Urinary bladder (tissue), 4 donors: ENCODE data around the gene C6orf163. TPM values are rescaled to one million over a fixed set of nuclear protein-coding genes. Genes with fewer than 3 reads are reported as not detected.

Experiments
- DNase-seq: peaks from one replicate; pipeline ENCODE4 v3.0.0-alpha.2; 2015; ENCODE audit errors: extremely low spot score
- H3K27ac ChIP-seq: one replicate; pipeline ENCODE4 v1.5.1; 2013; ENCODE audit warnings: low read depth, mild to moderate bottlenecking, moderate library complexity
- H3K36me3 ChIP-seq: one replicate; pipeline ENCODE4 v1.6.1; 2013; ENCODE audit warnings: mild to moderate bottlenecking, moderate library complexity; ENCODE audit not compliant: insufficient read depth
- H3K4me1 ChIP-seq: one replicate; pipeline ENCODE4 v1.6.1; 2013; ENCODE audit warnings: mild to moderate bottlenecking, moderate library complexity; ENCODE audit not compliant: insufficient read depth
- H3K4me3 ChIP-seq: one replicate; pipeline ENCODE4 v1.5.1; 2013; ENCODE audit warnings: low read depth, low read length
- WGBS: extraction: QIAGEN DNeasy Blood & Tissue Kit; methylation state at CpG from one replicate; pipeline ENCODE4 v1.1.7; 2013; 5-methylcytosine and 5-hydroxymethylcytosine counted together
- polyA plus RNA-seq: library from polyadenylated mRNA; stranded (reverse); fragments of 200-250 nt; gene quantifications from one replicate; pipeline ENCODE4 v1.2.3, GENCODE V29; 2013
- total RNA-seq: library from RNA; depleted of rRNA; stranded (reverse); fragments of >200 nt; gene quantifications from one replicate; pipeline ENCODE4 v1.2.3, GENCODE V29; 2014
- donor health status: healthy with polysubstance abuse.
- donor health status: healthy.

The C6orf163 gene
- total and polyA plus RNA-seq, 2 donors, result 0.47 to 17.1 TPM

DNA sequence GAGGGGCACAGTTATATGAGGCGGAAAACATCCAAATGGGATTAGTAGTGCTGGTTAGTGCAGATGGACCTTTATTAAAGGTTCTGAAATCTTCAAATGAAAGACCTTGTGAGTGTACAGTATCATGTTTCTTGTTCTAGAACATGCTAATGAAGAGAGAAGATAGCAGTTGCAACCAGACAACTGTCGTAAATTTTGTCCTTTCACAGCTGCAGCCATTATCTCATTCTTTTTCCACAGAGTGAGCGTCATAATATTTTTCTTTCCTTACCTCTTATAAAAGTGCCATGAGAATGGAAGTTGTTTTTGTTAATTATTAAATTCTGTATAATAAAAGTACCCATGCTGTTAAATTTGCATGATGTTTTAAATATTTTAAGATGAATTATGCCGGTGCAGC lies 4.4 kb upstream of the C6orf163 start:
- no peak for DNase-seq
- WGBS, result 84% methylated on average over 4 of the region's 4 CpGs
- Histone ChIP-seq H3K4me1 (no peaks in the 10 kb centered on the region), H3K4me3 (no peak overlapping the region), H3K36me3 (no peaks in the 10 kb centered on the region), H3K27ac (no peak overlapping the region)

DNA sequence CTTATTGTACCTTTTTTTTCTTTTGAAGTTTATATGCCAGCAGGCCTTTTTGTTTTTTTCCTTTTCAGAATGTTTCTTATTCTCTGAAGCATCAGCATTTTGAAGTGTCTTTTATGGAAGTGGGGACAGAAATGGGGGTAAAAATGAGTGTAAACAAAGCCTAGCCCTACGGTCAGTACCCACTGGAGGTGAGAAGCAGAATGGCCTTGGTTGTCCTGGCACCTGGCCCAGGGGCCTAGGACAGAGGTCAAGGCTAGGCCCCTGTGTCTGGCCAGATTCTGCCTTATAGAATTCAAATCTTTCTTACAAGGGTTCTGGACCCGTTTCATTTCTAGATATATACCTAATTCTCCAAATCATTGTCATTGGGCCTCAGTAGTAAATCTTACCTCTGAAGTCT lies 3.5 kb upstream of the C6orf163 start:
- no peak overlapping the region for H3K4me3 ChIP-seq
- H3K4me1 ChIP-seq, result no peaks in the 10 kb centered on the region
- WGBS, result 88% methylated on average over 2 of the region's 2 CpGs
- DNase-seq, result no peak
- H3K27ac ChIP-seq, result no peak overlapping the region
- H3K36me3 ChIP-seq, result no peaks in the 10 kb centered on the region

GRCh38 chr6:87341899-87342298 lies 2.7 kb upstream of the C6orf163 start:
- H3K4me3 ChIP-seq, result no peak overlapping the region
- H3K36me3 ChIP-seq, result no peaks in the 10 kb centered on the region
- H3K4me1 ChIP-seq, result no peaks in the 10 kb centered on the region
- H3K27ac ChIP-seq, result no peak overlapping the region
- 98% methylated on average over 1 of the region's 1 CpG for WGBS
- no peak for DNase-seq

GRCh38 chr6:87342829-87343228 lies 1.8 kb upstream of the C6orf163 start:
- Histone ChIP-seq H3K4me1 (no peaks in the 10 kb centered on the region), H3K27ac (no peak overlapping the region), H3K36me3 (no peaks in the 10 kb centered on the region), H3K4me3 (no peak overlapping the region)
- DNase-seq, result no peak

DNA sequence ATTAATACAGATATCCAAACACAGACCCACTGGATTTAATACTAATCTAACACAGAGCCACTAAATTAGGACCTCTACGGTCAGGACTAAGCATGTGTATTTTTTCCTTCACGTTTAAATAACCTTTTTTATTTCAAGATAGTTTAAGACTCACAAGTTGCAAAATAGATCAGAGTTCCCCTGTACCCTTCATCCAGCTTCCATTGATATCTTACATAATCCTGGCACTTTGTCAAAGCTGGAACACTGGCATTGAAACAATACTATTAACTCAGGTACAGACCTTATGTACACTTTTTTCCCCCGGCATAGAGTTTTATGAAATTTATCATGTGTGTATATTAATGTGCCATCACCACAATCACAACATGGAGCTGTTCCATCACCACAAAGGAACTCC lies 2.1 kb downstream of the C6orf163 start:
- no peak overlapping the region for H3K4me3 ChIP-seq
- no peaks in the 10 kb centered on the region for H3K36me3 ChIP-seq
- no peak overlapping the region for H3K27ac ChIP-seq
- H3K4me1 ChIP-seq, result no peaks in the 10 kb centered on the region
- 95% methylated on average over 3 of the region's 3 CpGs for WGBS
- no peak for DNase-seq

- no peaks in the 10 kb centered on the region for H3K4me1 ChIP-seq
- WGBS, result 98% methylated on average over 2 of the region's 2 CpGs
- H3K36me3 ChIP-seq, result no peaks in the 10 kb centered on the region
- no peak overlapping the region for H3K4me3 ChIP-seq
- no peak for DNase-seq
- H3K27ac ChIP-seq, result no peak overlapping the region
Measured at GRCh38 chr6:87349896-87350295, 5.3 kb downstream of the C6orf163 start.

- no peak overlapping the region for H3K4me3 ChIP-seq
- H3K27ac ChIP-seq, result no peak overlapping the region
- H3K4me1 ChIP-seq, result no peaks in the 10 kb centered on the region
- H3K36me3 ChIP-seq, result no peaks in the 10 kb centered on the region
- no peak for DNase-seq
Measured at GRCh38 chr6:87350516-87350915, 5.9 kb downstream of the C6orf163 start.

- Histone ChIP-seq H3K36me3 (no peaks in the 10 kb centered on the region), H3K4me1 (no peaks in the 10 kb centered on the region)
- WGBS, result 87% methylated on average over 1 of the region's 1 CpG
Measured at GRCh38 chr6:87351583-87351982, 7.0 kb downstream of the C6orf163 start.

GRCh38 chr6:87356181-87356580 lies 11.6 kb downstream of the C6orf163 start:
- Histone ChIP-seq H3K4me1 (no peaks in the 10 kb centered on the region), H3K4me3 (no peak overlapping the region), H3K36me3 (no peaks in the 10 kb centered on the region), H3K27ac (no peak overlapping the region)
- DNase-seq, result no peak
- 78% methylated on average over 4 of the region's 4 CpGs for WGBS

More at GRCh38 chr6:87351583-87351982, 7.0 kb downstream of the C6orf163 start:
- DNase-seq, result no peak
- Histone ChIP-seq H3K27ac (no peak overlapping the region), H3K4me3 (no peak overlapping the region)

GRCh38 chr6:87357479-87358196 lies 13.0 kb downstream of the C6orf163 start:
- Histone ChIP-seq H3K27ac (no peak overlapping the region), H3K4me3 (no peak overlapping the region), H3K36me3 (no peaks in the 10 kb centered on the region), H3K4me1 (no peaks in the 10 kb centered on the region)
- WGBS, result 87% methylated on average over 3 of the region's 3 CpGs
- no peak for DNase-seq

GRCh38 chr6:87364602-87365252 lies 20.1 kb downstream of the C6orf163 start:
- DNase-seq, result no peak
- WGBS, result 66% methylated on average over 5 of the region's 5 CpGs
- Histone ChIP-seq H3K27ac (no peak overlapping the region), H3K36me3 (no peaks in the 10 kb centered on the region), H3K4me1 (no peaks in the 10 kb centered on the region), H3K4me3 (no peak overlapping the region)

- Histone ChIP-seq H3K36me3 (no peaks in the 10 kb centered on the region), H3K4me3 (no peak overlapping the region), H3K4me1 (no peaks in the 10 kb centered on the region), H3K27ac (no peak overlapping the region)
- no peak for DNase-seq
- WGBS, result 84% methylated on average over 4 of the region's 4 CpGs
Measured at GRCh38 chr6:87366072-87366827, 21.6 kb downstream of the C6orf163 start.

- Histone ChIP-seq H3K36me3 (no peaks in the 10 kb centered on the region), H3K4me3 (no peak overlapping the region), H3K4me1 (no peaks in the 10 kb centered on the region), H3K27ac (no peak overlapping the region)
- DNase-seq, result no peak
- WGBS, result 64% methylated on average over 3 of the region's 3 CpGs
Measured at GRCh38 chr6:87366899-87367298, 22.3 kb downstream of the C6orf163 start.

GRCh38 chr6:87373377-87373776 lies 28.8 kb downstream of the C6orf163 start:
- peaks cover 2% of the 10 kb centered on the region for H3K36me3 ChIP-seq
- H3K4me1 ChIP-seq, result no peaks in the 10 kb centered on the region
- no peak overlapping the region for H3K27ac ChIP-seq
- DNase-seq, result no peak
- 95% methylated on average over 2 of the region's 2 CpGs for WGBS
- H3K4me3 ChIP-seq, result no peak overlapping the region
